Measurements from ENCODE around the gene DLG5.

DLG5 gene

DNA sequence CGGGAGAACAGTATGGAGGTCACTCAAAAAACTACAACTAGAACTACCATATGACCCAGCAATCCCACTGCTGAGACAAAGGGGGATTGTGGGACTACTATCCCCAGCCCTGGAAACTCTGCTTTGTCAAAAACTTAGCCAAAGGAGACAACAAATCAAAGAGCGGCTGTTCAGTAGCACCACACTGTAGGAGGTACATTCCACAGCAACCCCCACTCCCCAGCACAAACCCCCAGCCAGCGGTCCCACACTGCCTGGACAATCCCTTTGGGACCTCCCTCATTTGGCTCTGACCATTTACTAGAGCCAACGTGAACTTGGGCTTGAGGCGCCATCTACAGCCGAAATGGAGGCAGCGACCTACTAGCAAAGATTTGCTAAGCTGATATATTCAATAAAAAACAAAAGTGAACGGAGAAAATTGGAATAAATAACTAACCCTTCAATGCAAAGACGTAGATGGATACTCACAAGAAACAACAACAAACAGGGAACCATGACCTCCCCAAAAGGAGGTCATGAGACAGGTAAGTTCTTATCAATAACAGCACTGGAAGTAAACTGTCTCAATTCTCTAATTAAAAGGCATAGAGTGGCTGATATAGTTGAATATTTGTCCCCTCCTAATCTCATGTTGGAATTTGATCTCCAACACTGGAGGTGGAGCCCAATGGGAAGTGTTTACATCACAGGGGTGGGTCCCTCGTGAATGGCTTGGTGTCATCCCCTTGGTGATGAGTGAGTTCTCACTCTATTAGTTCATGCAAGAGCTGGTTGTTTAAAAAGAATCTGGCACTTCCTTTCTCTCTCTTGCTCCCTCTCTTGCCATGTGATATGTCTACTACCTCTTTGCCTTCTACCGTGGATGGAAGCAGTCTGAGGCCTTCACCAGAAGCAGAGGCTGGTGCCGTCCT, 170.0 kb downstream of the DLG5 start:
- Histone ChIP-seq H3K27ac (ENCODE audit: low read depth in 2 of 2, low read length in 2 of 2) (no peak overlapping the region), H3K4me3 (ENCODE audit: low read length in 2 of 2) (no peak overlapping the region), H3K9me3 (ENCODE audit: control insufficient read depth in 2 of 2, low read length in 2 of 2) (no peaks in the 10 kb centered on the region), H3K36me3 (ENCODE audit: control insufficient read depth in 2 of 2, insufficient read depth in 2 of 2, low read length in 2 of 2) (no peaks in the 10 kb centered on the region), H3K9ac (ENCODE audit: low read depth in 1 of 2, low read length in 2 of 2) (no peak overlapping the region), H3K4me1 (ENCODE audit: control insufficient read depth in 2 of 2, insufficient read depth in 2 of 2, low read length in 2 of 2) (no peaks in the 10 kb centered on the region), H3K27me3 (ENCODE audit: control insufficient read depth in 2 of 2, insufficient read depth in 2 of 2, low read length in 2 of 2) (no peaks in the 10 kb centered on the region)

DNA sequence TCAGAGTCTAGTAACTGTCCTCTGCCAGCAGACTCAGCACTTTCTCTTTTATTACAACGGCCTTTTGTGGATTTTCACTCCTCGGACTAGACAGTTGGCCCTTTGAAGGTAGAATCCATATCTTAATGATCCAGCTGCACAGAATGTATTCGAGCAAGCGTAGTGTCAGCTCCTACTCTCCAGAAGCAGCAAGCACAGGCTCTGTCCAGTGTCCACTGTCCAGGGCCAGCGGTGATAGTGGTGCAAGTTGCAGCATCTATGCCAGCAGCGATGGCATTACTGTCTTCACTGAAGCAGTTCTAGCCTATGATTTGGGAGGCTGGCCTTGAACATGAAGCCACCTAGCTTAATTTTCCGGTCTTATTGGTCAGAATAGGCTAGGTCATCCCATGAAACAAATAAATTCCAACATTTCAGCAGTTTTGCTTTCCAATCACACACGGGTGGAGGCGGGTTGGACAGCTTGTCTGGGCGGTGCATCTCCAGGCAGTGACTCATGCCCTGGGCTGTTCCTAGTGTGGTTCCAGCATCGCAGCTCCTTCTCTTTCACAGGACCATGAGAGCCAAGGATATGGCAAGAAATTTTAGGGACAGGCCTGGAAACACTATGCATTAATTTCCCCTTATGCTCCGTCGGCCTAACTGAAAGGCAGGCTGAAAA, 180.4 kb downstream of the DLG5 start:
- no peaks in the 10 kb centered on the region for H3K36me3 ChIP-seq (ENCODE audit: control insufficient read depth in 2 of 2, insufficient read depth in 2 of 2, low read length in 2 of 2)
- no peaks in the 10 kb centered on the region for H3K27me3 ChIP-seq (ENCODE audit: control insufficient read depth in 2 of 2, insufficient read depth in 2 of 2, low read length in 2 of 2)
- no peak overlapping the region for H3K27ac ChIP-seq (ENCODE audit: low read depth in 2 of 2, low read length in 2 of 2)
- no peak overlapping the region for H3K9ac ChIP-seq (ENCODE audit: low read depth in 1 of 2, low read length in 2 of 2)
- H3K9me3 ChIP-seq (ENCODE audit: control insufficient read depth in 2 of 2, low read length in 2 of 2) = no peaks in the 10 kb centered on the region
- no peaks in the 10 kb centered on the region for H3K4me1 ChIP-seq (ENCODE audit: control insufficient read depth in 2 of 2, insufficient read depth in 2 of 2, low read length in 2 of 2)
- H3K4me3 ChIP-seq (ENCODE audit: low read length in 2 of 2) = no peak overlapping the region

DNA sequence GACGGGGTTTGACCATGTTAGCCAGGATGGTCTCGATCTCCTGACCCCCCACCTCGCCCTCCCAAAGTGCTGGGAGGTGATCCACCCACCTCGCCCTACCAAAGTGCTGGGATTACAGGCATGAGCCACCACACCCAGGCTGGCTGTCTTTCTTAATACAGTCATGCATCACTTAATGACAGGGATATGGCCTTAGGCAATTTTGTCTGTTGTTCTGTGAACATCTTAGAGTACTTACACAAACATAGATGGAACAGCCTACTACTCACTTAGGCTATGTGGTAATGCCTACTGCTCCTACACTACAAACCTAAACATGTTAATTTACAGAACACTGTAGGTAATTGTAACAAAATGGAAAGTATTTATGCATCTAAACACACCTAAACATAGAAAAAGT, 182.3 kb downstream of the DLG5 start:
- Histone ChIP-seq H3K4me1 (ENCODE audit: control insufficient read depth in 2 of 2, insufficient read depth in 2 of 2, low read length in 2 of 2) (no peaks in the 10 kb centered on the region), H3K9me3 (ENCODE audit: control insufficient read depth in 2 of 2, low read length in 2 of 2) (no peaks in the 10 kb centered on the region), H3K36me3 (ENCODE audit: control insufficient read depth in 2 of 2, insufficient read depth in 2 of 2, low read length in 2 of 2) (no peaks in the 10 kb centered on the region), H3K9ac (ENCODE audit: low read depth in 1 of 2, low read length in 2 of 2) (no peak overlapping the region), H3K27ac (ENCODE audit: low read depth in 2 of 2, low read length in 2 of 2) (no peak overlapping the region), H3K4me3 (ENCODE audit: low read length in 2 of 2) (no peak overlapping the region), H3K27me3 (ENCODE audit: control insufficient read depth in 2 of 2, insufficient read depth in 2 of 2, low read length in 2 of 2) (no peaks in the 10 kb centered on the region)

DNA sequence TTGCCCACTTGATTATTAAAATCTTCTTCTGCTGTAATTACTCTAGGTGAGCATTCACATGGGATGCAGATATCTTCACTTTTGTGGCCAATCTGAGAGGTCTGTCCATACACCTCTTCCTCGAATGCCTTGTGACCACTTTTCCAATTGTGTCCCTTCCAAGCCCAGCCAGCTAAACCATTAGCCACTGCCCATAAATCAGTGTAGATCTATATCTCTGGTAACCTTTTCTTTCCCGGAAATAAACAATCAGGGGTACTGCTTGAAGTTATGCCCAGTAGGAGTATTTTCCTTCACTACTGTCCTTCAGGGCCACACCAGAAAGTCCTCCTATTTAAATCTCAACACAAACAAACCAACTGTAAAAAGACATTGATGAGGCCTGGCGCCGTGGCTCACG, 184.4 kb downstream of the DLG5 start:
- H3K9ac ChIP-seq (ENCODE audit: low read depth in 1 of 2, low read length in 2 of 2) = no peak overlapping the region
- no peaks in the 10 kb centered on the region for H3K36me3 ChIP-seq (ENCODE audit: control insufficient read depth in 2 of 2, insufficient read depth in 2 of 2, low read length in 2 of 2)
- no peaks in the 10 kb centered on the region for H3K27me3 ChIP-seq (ENCODE audit: control insufficient read depth in 2 of 2, insufficient read depth in 2 of 2, low read length in 2 of 2)

DNA sequence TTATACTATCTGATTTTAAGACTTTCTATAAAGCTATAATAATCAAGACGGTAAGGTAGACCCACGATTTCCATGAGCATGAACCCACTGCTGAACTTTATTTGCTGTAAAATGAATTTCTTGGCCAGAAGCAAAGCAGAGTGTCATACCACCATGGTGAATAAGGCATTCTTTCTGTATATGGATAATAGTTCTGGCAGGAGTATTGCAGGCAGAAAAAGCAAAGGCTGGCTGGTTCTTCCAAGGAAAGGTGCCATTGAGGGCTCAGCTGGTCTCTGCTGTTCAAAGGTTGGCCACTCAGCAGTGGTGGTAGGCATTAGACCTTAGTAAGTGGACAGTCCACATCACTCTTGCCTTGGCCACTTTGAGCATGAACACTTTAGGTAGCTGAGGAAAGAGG, 184.8 kb downstream of the DLG5 start:
- Histone ChIP-seq H3K9me3 (ENCODE audit: control insufficient read depth in 2 of 2, low read length in 2 of 2) (no peaks in the 10 kb centered on the region), H3K36me3 (ENCODE audit: control insufficient read depth in 2 of 2, insufficient read depth in 2 of 2, low read length in 2 of 2) (no peaks in the 10 kb centered on the region), H3K27me3 (ENCODE audit: control insufficient read depth in 2 of 2, insufficient read depth in 2 of 2, low read length in 2 of 2) (no peaks in the 10 kb centered on the region), H3K4me1 (ENCODE audit: control insufficient read depth in 2 of 2, insufficient read depth in 2 of 2, low read length in 2 of 2) (no peaks in the 10 kb centered on the region), H3K4me3 (ENCODE audit: low read length in 2 of 2) (no peak overlapping the region), H3K27ac (ENCODE audit: low read depth in 2 of 2, low read length in 2 of 2) (no peak overlapping the region), H3K9ac (ENCODE audit: low read depth in 1 of 2, low read length in 2 of 2) (no peak overlapping the region)

More for the DNA sequence above, 184.4 kb downstream of the DLG5 start:
- Histone ChIP-seq H3K4me3 (ENCODE audit: low read length in 2 of 2) (no peak overlapping the region), H3K27ac (ENCODE audit: low read depth in 2 of 2, low read length in 2 of 2) (no peak overlapping the region), H3K9me3 (ENCODE audit: control insufficient read depth in 2 of 2, low read length in 2 of 2) (no peaks in the 10 kb centered on the region), H3K4me1 (ENCODE audit: control insufficient read depth in 2 of 2, insufficient read depth in 2 of 2, low read length in 2 of 2) (no peaks in the 10 kb centered on the region)

Measured in mucosa of rectum (tissue), 2 donors.